Cortex of kidney (tissue), 1 donor: Measurements from ENCODE around the gene ACVR1B.

Source experiments
- DNase-seq: peaks from one replicate; lab custom pipeline; 2025; lab: John Stamatoyannopoulos, UW

ACVR1B gene

DNA sequence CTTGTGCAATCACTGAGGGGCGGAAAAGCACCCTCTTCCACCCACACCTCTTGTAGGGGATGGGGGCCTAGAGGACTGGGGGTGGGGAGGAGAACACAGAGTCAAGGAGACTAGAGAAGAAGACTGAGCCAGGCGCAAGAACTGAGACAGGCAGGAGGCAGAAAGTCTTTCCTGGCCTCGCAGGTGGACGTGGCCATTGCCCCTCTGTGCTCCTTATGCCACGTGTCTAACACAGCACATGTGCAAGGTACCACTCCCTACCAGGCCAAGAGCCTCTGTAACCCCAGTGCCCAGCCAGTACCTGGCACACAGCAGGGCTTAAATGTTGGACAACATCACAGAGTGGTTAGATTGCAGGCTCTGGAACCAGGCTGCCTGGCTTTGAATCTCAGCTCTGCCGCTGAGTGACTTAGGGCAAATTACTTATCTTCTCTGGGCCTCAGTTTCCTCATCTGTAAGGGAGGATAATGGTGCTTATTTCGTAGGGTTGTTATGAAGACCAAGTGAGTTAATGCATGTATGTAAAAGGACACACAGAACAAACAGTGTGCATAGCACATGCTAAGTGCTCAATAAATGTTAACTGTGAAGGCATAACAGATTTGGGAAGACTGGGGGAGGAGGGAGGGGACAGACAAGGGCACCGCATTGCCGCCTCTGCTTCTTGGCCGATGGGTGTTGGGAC lies 53.9 kb downstream of the ACVR1B start:
- no peak for DNase-seq

DNA sequence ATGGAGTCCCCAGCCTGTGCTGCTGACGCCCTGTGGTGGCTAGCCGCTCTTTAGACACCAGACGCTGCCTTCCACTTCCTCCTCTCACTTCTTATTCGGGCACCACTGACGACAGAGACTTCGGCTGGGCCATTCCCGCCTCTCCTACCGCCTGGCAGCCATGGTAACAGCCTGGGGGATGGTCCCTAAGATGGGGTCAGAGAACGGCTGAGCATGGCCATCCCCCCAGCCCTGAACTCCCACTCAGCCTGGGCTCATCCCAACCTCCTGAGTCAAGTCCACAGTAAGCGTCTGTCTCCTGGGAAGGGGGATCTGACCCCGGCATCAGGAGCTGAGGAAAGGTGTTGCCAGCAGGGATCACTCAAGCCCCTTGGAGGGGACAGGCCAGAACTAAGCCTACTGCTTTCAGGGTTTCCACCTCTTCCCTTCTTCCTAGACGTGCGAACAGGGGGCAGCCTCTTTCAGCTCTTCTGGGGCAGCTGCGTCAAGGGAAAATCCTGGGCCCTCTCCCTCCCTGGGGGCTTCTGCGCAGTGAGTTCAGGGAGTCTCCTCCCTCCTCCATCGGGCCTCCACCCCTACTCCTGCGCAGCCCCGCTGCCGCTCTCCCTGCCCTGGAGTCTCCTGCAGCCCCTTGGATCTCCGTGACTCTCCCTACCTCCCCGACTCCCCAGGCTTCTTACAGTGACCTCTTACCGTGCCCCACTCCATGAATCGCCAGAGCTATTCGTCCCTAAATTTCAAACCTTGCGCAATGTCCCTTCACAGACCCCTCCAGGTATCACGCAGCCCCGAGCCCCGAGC lies 54.6 kb downstream of the ACVR1B start:
- DNase-seq = no peak

GRCh38 chr12:52006726-52007157 lies 55.2 kb downstream of the ACVR1B start, which contains the start of gene TAMALIN:
TSS of gene TAMALIN (plus strand) at chr12:52006946. CDS start at chr12:52007020, 74 bp downstream.
- no peak for DNase-seq

- no peak for DNase-seq
Measured at GRCh38 chr12:52007158-52007921, 55.8 kb downstream of the ACVR1B start.

DNA sequence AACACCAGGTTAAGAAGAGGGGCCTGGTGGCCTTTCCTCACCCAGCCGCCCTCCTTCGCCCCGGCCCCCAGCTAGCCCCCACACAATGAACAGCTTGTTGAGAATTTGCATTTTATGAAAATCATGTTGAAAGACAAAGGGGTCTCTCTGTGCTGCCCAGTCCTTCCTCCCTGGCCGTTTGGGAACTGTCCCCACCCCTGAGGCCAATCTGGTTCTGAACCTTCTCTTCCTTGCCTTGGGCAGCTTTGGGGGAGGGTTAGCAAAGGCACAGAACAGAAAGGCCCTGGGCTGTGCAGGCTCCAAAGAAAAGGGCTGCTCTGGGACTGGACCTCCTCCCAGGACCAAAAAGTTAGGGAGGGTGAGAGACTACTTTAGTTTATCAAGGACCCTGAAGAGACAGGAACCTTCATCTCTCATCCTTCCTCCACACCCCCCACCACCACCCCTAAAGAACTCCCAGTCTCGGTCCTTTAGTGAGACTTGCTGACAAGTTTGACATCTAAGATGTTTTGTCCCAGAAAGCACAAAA lies 56.5 kb downstream of the ACVR1B start:
- no peak for DNase-seq

GRCh38 chr12:52009081-52009751 lies 57.7 kb downstream of the ACVR1B start:
- DNase-seq = no peak

DNA sequence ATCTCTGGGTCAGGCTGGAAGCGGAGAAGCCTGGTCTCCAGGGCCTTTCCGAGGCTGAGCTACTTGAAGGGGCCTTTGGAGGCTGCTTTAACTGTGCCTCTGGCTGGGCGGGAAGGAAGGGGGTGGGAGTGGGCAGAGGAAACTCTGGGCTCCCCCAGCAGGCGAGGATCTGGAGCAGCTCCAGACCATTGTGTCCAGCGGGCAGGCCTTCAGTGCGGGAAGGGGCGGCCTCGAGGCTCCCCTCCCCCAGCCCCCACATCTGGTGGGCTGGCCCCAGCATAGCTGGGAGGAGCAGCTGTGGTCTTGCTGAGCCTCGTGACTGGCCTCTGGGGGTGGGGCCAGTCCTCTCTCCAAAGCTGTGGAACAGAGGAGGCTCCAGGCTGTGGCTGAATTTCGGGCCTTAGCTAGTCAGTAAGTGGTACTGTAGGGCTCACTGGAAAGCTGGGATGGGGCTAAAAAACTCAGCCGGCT lies 58.7 kb downstream of the ACVR1B start:
- no peak for DNase-seq

DNA sequence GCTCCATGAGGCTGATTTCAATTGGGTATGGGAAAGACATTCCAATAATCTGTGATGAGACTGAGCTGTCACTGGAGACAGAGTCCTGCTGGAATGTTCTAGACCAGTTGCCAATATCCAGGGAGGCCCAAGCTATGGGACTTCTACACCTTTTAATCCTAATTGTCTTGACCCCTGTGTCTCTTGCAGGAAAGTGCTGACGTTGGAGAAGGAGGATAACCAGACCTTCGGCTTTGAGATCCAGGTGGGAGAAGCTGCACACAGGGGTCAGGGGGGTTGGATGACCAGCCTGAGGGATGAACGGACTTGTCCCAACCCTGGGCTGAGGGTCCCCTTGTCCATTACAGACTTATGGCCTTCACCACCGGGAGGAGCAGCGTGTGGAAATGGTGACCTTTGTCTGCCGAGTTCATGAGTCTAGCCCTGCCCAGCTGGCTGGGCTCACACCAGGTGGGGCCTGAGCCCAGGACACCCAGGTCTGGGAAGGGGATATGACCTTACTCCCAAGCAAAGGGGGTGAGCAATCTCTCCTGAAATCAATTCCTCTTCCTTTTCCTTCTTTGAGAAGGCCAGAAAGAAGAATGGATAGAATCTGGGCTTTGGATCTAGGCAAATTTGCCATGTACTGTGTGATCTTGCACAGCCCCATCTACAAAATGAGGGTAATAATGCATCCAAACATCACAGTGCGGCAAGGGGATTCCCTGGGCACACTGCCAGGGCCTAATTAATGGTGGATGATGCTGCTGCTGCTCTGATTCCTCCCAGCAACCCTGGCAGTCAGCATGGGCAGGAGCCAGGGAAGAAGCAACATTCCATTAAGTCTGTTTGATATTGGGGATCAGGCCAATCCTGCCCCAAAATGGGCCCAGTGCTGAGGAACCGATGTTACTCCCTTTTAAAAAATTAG lies 59.4 kb downstream of the ACVR1B start:
- no peak for DNase-seq

GRCh38 chr12:52011602-52012214 lies 60.2 kb downstream of the ACVR1B start:
- no peak for DNase-seq

DNA sequence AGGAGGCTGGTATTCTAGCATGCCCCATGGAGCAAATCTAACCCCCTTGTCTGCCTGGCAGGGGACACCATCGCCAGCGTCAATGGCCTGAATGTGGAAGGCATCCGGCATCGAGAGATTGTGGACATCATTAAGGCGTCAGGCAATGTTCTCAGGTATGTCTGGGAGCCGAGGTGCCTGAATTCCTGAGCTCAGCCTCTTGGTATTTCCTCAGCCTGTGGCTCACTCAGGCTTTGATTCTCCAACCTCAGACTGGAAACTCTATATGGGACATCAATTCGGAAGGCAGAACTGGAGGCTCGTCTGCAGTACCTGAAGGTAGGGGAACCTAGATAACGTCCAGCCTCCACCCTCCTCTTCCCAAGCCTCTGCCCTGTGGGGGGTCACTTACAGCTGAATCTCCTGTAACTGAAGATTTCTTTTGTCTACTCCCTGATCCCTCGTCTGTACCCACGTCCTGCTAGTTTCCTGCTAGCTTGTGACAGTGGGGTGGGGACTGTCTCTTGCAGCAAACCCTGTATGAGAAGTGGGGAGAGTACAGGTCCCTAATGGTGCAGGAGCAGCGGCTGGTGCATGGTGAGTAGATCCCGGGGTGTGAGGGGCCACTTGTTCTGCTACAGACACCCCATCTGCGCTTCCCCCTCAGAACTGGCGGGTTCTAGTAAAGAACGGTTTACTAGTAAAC lies 62.3 kb downstream of the ACVR1B start:
- no peak for DNase-seq

DNA sequence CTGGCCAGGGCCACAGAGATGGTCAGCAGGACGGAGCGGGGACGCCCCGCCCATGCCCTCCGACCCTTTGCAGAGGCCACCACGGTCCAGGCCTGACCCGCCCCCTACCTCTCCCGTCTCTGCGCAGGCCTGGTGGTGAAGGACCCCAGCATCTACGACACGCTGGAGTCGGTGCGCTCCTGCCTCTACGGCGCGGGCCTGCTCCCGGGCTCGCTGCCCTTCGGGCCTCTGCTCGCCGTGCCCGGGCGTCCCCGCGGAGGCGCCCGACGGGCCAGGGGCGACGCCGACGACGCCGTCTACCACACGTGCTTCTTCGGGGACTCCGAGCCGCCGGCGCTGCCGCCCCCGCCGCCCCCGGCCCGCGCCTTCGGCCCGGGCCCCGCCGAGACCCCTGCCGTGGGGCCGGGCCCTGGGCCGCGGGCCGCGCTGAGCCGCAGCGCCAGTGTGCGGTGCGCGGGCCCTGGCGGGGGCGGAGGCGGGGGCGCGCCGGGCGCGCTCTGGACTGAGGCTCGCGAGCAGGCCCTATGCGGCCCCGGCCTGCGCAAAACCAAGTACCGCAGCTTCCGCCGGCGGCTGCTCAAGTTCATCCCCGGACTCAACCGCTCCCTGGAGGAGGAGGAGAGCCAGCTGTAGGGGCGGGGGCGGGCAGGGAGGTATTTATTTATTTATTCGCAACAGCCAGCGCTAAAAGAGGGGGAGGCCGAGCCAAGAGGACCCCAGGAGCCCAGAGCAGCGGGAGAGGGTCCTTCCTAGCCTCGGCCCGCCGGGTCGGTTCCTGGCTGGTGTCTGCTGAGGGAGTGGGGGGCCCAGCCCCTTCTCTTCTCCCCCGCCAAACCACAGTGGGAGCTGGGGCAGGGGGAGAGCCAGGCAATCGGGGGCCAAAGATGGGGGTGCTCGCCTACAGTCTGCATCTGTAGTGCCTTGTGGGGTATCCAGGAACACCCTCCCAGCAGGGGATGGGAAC lies 63.4 kb downstream of the ACVR1B start:
- DNase-seq = no peak

DNA sequence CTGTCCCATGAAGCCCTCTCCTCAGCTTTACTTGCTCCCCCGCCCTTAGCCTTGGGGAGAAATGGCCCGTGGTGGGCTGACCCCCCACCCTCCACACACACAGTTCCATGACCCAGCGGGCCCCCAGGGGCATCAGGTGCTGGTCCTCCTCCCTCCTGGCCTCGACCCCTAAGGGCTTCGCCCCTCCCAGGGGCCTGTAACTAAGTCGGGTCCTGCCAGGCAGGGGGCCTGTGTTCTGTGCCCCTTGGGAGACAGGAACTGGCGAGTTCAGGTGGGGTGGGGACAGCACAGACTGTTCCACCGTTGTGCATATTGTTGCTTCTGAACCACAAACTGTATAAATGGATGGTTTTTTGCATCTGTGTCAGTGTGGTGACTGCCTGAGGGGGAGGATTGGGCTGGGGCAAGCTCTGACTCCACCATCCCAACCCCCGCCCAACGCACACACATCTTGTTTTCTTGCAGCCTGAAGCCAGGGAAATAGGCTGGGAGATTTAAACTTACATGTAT lies 64.1 kb downstream of the ACVR1B start:
- DNase-seq = no peak

GRCh38 chr12:52018433-52019112 lies 67.1 kb downstream of the ACVR1B start:
- DNase-seq = no peak

DNA sequence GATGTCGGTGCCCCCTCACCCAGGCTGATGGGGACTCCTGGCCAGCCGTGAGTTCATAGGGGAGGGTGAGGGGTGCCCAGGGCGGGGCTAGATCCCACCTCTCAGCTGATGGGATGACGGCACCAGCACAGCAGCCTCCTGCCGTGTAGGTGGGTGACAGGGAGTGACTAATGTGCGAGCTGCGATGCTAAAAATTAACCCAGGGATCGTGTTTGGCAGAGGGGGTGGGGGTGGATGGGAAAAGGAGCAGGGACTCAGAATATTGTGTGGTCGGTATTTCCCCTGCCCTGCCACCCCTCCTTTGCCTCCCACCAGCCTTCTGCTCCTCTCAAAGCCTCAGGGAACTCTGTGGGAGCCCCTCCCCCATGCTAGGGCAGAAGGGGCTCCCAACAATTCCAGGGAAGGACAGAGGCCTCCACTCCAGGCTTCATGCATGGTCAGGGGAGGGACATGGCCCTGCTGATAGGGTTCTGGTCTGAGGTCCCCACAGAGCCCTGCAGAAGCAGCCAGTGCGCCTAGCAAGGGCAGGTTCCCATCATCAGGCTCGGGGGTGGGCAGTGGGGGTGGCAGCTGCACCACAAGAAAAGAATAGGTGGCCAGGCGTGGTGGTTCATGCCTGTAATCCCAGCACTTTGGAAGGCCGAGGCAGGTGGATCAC lies 67.7 kb downstream of the ACVR1B start:
- DNase-seq = no peak

GRCh38 chr12:52020539-52021336 lies 69.2 kb downstream of the ACVR1B start:
- DNase-seq = no peak

GRCh38 chr12:52022841-52023181 lies 71.3 kb downstream of the ACVR1B start:
- no peak for DNase-seq
